Eye (tissue), 1 donor: ENCODE data around the gene RAD9A.
"Not testable (repeated sequence)": the region's sequence is repeated elsewhere in the genome, so short reads cannot be mapped to it uniquely, and the experiment has no call there.

ENCODE experiments used
- DNase-seq: peaks from one replicate; pipeline ENCODE4 v3.0.0-alpha.2; 2015

The RAD9A gene

GRCh38 chr11:67397536-67397935 lies 5.8 kb downstream of the RAD9A start:
- DNase-seq: no peak

- no peak for DNase-seq
Observed at GRCh38 chr11:67397986-67398660, 6.3 kb downstream of the RAD9A start.

GRCh38 chr11:67398661-67399563 lies 7.1 kb downstream of the RAD9A start:
- no peak for DNase-seq

GRCh38 chr11:67400251-67400941 lies 8.6 kb downstream of the RAD9A start:
- DNase-seq: no peak

- no peak for DNase-seq
Observed at GRCh38 chr11:67400942-67401494, 9.2 kb downstream of the RAD9A start.

- DNase-seq: peak; percentile 95
Observed at GRCh38 chr11:67401495-67402191, 9.9 kb downstream of the RAD9A start, which contains the start of gene PPP1CA. Gene PPP1CA, minus strand, starts transcription at chr11:67401858. Its CDS starts 76 bp downstream, at chr11:67401782.

- not testable (repeated sequence) for DNase-seq
Observed at GRCh38 chr11:67402192-67402839, 10.5 kb downstream of the RAD9A start.

- DNase-seq: not testable (repeated sequence)
Observed at GRCh38 chr11:67403085-67403484, 11.3 kb downstream of the RAD9A start.

GRCh38 chr11:67404515-67405195 lies 12.9 kb downstream of the RAD9A start:
- no peak for DNase-seq

- DNase-seq: no peak
Observed at GRCh38 chr11:67405196-67405567, 13.4 kb downstream of the RAD9A start.

- no peak for DNase-seq
Observed at GRCh38 chr11:67405688-67406339, 14.0 kb downstream of the RAD9A start.

- DNase-seq: no peak
Observed at GRCh38 chr11:67406420-67406968, 14.7 kb downstream of the RAD9A start.

- DNase-seq: no peak
Observed at GRCh38 chr11:67406969-67407687, 15.3 kb downstream of the RAD9A start.

- DNase-seq: no peak
Observed at GRCh38 chr11:67407688-67408163, 15.9 kb downstream of the RAD9A start.

- no peak for DNase-seq
Observed at GRCh38 chr11:67408437-67409200, 16.8 kb downstream of the RAD9A start.

GRCh38 chr11:67409261-67409666 lies 17.5 kb downstream of the RAD9A start:
- no peak for DNase-seq

GRCh38 chr11:67409781-67410368 lies 18.1 kb downstream of the RAD9A start:
- no peak for DNase-seq

- no peak for DNase-seq
Observed at GRCh38 chr11:67410369-67410831, 18.6 kb downstream of the RAD9A start.
